GM12873 (cell line): Measurements from ENCODE around the gene CCDC91.

Experiments used
- TF ChIP-seq, protein P1 (sequence below): IDR thresholded peaks from 2 replicates; pipeline ENCODE4 v1.5.1; 2012; ENCODE audit warnings: low read depth, mild to moderate bottlenecking, moderate library complexity, low read length, control low read depth; ENCODE audit not compliant: insufficient read depth; ENCODE audit errors: missing control alignments

CCDC91 gene

DNA sequence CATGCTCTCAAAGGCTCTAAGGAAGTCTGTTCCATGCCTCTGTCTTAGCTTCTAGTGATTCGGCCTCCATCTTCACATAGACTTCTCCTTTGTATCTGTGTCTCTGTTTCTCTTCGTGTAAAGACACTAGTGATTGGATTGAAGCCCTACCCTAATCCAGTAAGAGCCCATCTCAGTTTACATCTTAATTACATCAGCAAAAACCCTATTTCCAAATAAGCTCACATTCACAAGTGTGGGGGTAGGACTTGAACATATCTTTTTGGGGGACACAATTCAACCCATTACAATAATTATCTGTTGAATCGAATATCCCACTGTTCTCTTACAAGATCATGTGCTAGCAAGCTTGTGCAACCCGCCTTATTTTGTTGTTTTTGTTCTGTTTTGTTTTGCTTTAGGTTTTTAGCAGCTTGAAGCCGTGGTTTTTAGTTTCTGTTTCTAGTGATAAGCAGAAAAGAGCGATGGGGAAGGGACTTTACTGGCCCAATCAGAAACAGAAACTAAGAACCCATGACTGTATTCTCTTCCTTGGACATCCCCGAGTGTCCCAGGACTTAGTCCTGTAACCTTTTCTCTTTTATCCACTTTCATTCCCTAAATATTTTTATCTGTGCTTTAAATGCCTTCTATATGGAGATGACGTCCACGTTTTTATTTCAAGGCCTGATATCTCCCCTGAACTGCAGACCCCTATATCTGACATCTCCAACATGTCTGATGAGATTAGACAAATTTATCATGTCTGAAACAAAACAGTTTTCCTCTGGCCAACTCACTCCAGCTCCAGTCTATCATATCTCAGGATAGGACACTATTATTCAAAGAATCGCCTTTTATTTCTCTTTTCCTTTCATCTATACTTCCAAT lies 353.0 kb downstream of the CCDC91 start:
- TF ChIP-seq, protein P1, sequence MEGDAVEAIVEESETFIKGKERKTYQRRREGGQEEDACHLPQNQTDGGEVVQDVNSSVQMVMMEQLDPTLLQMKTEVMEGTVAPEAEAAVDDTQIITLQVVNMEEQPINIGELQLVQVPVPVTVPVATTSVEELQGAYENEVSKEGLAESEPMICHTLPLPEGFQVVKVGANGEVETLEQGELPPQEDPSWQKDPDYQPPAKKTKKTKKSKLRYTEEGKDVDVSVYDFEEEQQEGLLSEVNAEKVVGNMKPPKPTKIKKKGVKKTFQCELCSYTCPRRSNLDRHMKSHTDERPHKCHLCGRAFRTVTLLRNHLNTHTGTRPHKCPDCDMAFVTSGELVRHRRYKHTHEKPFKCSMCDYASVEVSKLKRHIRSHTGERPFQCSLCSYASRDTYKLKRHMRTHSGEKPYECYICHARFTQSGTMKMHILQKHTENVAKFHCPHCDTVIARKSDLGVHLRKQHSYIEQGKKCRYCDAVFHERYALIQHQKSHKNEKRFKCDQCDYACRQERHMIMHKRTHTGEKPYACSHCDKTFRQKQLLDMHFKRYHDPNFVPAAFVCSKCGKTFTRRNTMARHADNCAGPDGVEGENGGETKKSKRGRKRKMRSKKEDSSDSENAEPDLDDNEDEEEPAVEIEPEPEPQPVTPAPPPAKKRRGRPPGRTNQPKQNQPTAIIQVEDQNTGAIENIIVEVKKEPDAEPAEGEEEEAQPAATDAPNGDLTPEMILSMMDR = no peak

DNA sequence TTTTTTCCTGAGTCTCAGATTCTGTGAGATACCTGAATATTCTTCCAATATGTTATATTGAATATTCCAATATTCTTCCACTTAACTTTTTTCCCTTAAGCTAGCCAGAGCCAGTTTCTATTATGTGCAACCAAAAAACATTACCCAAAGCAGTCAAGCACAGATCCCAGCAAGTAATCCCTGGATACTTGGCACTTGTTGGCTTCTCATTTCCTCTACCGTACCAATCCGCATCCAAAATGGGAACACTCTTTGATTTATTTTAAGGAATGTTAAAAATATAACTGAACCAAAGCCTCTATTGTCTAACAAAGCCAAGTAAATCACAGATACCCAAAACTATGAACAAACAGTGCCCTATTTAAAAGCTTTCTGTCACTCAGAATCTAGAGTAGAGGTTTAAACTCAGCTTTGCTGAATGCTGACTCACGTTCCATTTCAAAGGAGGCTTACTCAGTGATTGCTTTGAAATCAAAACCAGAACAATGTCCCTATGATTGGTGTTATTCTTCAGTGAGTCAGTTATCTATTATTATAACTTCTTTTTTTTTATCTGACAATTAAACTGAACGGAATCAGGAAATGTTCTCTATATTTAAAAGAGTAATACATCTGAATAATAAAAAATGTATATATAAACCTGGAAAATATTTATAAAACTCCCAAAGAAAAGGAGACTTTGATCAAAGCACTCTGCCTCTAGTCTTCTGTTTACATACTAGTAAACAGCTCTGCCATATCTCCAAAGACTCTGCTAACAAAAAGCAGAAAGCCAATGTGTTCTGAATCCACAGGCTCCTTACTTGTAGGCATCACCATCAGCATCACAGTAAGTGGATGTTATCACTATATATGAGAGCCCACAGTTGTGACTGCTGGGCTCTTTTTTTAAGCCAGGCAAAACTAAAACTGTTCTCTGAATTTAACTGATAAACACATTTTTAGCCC lies 360.8 kb downstream of the CCDC91 start:
- TF ChIP-seq, protein P1 = no peak

DNA sequence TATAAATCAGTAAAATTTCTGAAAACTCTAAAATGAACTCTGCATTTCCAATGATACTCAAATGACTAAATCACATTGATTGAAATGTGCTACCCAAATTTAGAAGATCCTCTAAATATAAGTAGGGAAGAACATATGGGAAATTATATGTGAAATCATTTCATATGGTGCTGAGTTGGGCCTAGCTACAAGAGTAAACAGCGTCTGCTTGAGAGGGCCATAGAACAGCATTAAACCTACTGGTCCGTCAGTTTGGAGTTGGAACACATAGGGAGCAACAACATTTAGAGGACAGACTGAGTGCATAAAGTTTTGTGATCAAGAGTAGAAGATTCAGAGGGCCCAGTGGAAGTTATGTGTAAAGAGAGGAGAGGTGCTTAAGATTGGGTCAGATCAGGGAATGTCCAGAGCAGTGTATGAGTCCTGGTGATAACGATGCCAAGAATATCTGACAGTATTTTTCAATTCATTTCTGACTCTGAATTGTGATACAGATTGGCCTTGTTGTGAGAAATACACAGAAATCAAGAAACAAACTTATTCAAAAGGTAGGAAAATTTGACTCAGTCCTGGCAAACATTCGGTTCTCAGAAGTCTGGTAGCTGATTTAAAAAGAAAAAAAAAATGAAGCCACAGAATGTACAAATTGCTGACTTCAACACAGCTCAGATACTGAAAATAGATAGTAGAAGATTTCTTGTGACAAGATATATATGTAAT lies 362.2 kb downstream of the CCDC91 start:
- TF ChIP-seq, protein P1 = no peak

DNA sequence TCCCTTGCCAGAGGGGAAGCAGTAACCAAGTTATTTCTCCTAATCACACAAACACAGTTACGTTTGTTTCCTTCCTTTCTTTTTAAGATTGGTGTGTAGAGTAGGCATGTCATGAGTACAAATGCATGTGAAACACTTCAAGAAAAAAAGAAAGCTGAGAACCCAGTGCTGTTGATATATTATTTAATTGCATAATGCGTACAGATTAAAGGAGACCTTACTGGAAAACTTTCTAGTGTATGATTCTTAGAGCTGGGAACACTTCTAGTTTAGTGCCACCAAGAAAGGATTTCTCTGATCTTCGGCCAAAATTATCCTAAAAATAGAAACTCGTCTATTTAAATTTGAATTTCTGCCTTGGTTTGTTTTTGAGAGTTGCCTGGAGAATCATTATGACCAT lies 365.5 kb downstream of the CCDC91 start:
- TF ChIP-seq, protein P1 = no peak

DNA sequence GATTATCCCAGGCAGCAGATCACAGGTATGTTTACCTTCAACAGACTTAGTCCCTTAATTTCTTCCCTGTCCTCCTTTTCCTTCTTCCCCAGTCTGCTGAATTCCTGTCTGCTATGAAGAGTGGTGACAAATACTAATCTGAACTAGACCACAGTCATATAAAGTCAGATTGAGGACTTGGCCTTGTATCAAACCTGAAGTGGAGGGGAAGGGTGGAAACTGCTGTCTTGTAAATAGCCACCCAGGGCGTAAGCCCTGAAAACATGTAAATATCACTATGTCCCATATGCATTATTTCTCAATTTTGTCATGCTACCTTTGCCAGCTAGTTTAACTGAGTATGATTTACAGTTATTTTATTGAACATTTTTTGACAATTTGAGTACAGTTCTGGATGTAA lies 368.0 kb downstream of the CCDC91 start:
- TF ChIP-seq, protein P1 = no peak

DNA sequence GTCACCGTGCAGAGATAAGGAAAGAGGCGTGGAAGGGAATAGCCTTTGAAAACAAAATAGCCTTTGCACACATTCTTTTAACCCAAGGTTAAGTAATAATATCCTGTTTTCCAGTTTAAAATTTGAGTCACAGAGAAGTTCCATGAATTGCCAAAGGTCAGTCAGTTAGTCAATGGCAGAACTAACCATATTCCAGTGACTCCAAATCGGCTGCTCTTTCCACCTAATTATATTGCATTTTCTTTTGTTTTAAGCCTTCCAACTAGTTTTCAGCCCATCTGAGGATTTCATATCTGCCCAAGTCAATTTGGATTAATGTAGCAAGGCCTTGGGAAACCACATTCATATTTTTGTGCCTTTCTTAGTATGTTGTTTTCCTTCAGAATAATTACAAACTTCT lies 373.0 kb downstream of the CCDC91 start:
- TF ChIP-seq, protein P1 = no peak
